MM.1S (cell line): ENCODE measurements around the gene CAPS2.

ENCODE experiments used
- DNase-seq: peaks from one replicate; pipeline ENCODE4 v3.0.0-alpha.2; 2015
- H2AFZ ChIP-seq: fragments of 300-600 bp; sonication (generic); 2 replicates; pipeline ENCODE4 v1.6.0; 2016; ENCODE audit warnings: antibody characterized with exemption, low read length
- H3F3A ChIP-seq: fragments of 300-600 bp; sonication (generic); 2 replicates; pipeline ENCODE4 v1.6.1; 2016; ENCODE audit warnings: mild to moderate bottlenecking, antibody characterized with exemption, low read length, moderate library complexity, mixed read lengths; ENCODE audit not compliant: insufficient read depth
- H3K27ac ChIP-seq: fragments of 300-600 bp; sonication (generic); 2 replicates; pipeline ENCODE4 v1.5.1; 2016; ENCODE audit warnings: mild to moderate bottlenecking, low read length
- H3K27me3 ChIP-seq: fragments of 300-600 bp; sonication (generic); replicated peaks from 2 replicates; pipeline ENCODE4 v1.6.0; 2016; ENCODE audit warnings: low read length; ENCODE audit not compliant: insufficient read depth
- H3K36me3 ChIP-seq: fragments of 300-600 bp; sonication (generic); replicated peaks from 2 replicates; pipeline ENCODE4 v1.6.1; 2016; ENCODE audit warnings: mild to moderate bottlenecking, low read length, mixed read lengths; ENCODE audit not compliant: insufficient read depth
- H3K4me1 ChIP-seq: fragments of 300-600 bp; sonication (generic); 2 replicates; pipeline ENCODE4 v1.6.1; 2016; ENCODE audit warnings: low read length, mixed read lengths
- H3K4me2 ChIP-seq: fragments of 300-600 bp; sonication (generic); 2 replicates; pipeline ENCODE4 v1.6.0; 2016; ENCODE audit warnings: low read depth, low read length
- H3K4me3 ChIP-seq: fragments of 300-600 bp; sonication (generic); 2 replicates; pipeline ENCODE4 v1.5.1; 2016; ENCODE audit warnings: low read length, mixed read lengths
- H3K79me2 ChIP-seq: fragments of 300-600 bp; sonication (generic); 2 replicates; pipeline ENCODE4 v1.6.1; 2016; ENCODE audit warnings: mixed run types, low read length, mixed read lengths
- H3K9ac ChIP-seq: fragments of 300-600 bp; sonication (generic); 2 replicates; pipeline ENCODE4 v1.6.1; 2016; ENCODE audit warnings: low read length, mixed read lengths
- H3K9me2 ChIP-seq: fragments of 300-600 bp; sonication (generic); replicated peaks from 2 replicates; pipeline ENCODE4 v1.6.1; 2016; ENCODE audit warnings: mild to moderate bottlenecking, low read length, mixed read lengths; ENCODE audit not compliant: insufficient read depth
- H3K9me3 ChIP-seq: fragments of 300-600 bp; sonication (generic); replicated peaks from 2 replicates; pipeline ENCODE4 v1.6.1; 2016; ENCODE audit warnings: mild to moderate bottlenecking, low read length, mixed read lengths; ENCODE audit not compliant: insufficient read depth
- H4K20me1 ChIP-seq: fragments of 300-600 bp; sonication (generic); 2 replicates; pipeline ENCODE4 v1.6.1; 2016; ENCODE audit warnings: mild to moderate bottlenecking, low read length, moderate library complexity, mixed read lengths; ENCODE audit not compliant: insufficient read depth
- EZH2 ChIP-seq: fragments of 300-600 bp; sonication (generic); optimal IDR thresholded peaks from 2 replicates; pipeline ENCODE3; 2017; ENCODE audit warnings: low read depth, mild to moderate bottlenecking, antibody characterized with exemption, low read length, mixed read lengths
- EZH2phosphoT487 ChIP-seq: fragments of 300-600 bp; sonication (generic); IDR thresholded peaks from 2 replicates; pipeline ENCODE4 v1.6.1; 2018; ENCODE audit warnings: antibody characterized with exemption, low read length
- TF ChIP-seq, protein P1 (sequence below): fragments of 300-600 bp; sonication (generic); IDR thresholded peaks from 2 replicates; pipeline ENCODE4 v1.5.1; 2016; ENCODE audit warnings: antibody characterized with exemption, low read length, mixed read lengths

Gene CAPS2

GRCh38 chr12:75239987-75240386, 90.1 kb downstream of the CAPS2 start:
- peak; percentile 28 for DNase-seq
- TF ChIP-seq EZH2phosphoT487 (no peak), EZH2 (no peak)
- TF ChIP-seq, protein P1, sequence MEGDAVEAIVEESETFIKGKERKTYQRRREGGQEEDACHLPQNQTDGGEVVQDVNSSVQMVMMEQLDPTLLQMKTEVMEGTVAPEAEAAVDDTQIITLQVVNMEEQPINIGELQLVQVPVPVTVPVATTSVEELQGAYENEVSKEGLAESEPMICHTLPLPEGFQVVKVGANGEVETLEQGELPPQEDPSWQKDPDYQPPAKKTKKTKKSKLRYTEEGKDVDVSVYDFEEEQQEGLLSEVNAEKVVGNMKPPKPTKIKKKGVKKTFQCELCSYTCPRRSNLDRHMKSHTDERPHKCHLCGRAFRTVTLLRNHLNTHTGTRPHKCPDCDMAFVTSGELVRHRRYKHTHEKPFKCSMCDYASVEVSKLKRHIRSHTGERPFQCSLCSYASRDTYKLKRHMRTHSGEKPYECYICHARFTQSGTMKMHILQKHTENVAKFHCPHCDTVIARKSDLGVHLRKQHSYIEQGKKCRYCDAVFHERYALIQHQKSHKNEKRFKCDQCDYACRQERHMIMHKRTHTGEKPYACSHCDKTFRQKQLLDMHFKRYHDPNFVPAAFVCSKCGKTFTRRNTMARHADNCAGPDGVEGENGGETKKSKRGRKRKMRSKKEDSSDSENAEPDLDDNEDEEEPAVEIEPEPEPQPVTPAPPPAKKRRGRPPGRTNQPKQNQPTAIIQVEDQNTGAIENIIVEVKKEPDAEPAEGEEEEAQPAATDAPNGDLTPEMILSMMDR, result no peak
- Histone ChIP-seq H3K9me2 (no peaks in the 10 kb centered on the region), H3F3A (no peaks in the 10 kb centered on the region), H3K36me3 (no peaks in the 10 kb centered on the region), H3K27me3 (no peaks in the 10 kb centered on the region), H3K9me3 (no peaks in the 10 kb centered on the region), H3K79me2 (no peaks in the 10 kb centered on the region), H3K4me3 (no peak overlapping the region), H4K20me1 (no peaks in the 10 kb centered on the region), H3K4me2 (peak overlapping the region; percentile 13; the same call in 1 of the 2 replicates), H3K4me1 (peaks cover 7% of the 10 kb centered on the region), H3K27ac (no peak overlapping the region; the same call in 1 of the 2 replicates), H3K9ac (no peak overlapping the region), H2AFZ (no peak overlapping the region)

GRCh38 chr12:75236206-75236605, 93.9 kb downstream of the CAPS2 start:
- H3F3A ChIP-seq, result no peaks in the 10 kb centered on the region
- no peaks in the 10 kb centered on the region for H3K27me3 ChIP-seq
- no peak overlapping the region for H3K9ac ChIP-seq
- H3K36me3 ChIP-seq, result no peaks in the 10 kb centered on the region
- H3K4me3 ChIP-seq, result no peak overlapping the region
- no peak overlapping the region for H3K27ac ChIP-seq
- no peaks in the 10 kb centered on the region for H4K20me1 ChIP-seq
- H3K9me3 ChIP-seq, result no peaks in the 10 kb centered on the region
- H2AFZ ChIP-seq, result no peak overlapping the region
- peaks cover 7% of the 10 kb centered on the region for H3K4me1 ChIP-seq
- no peak for DNase-seq
- no peaks in the 10 kb centered on the region for H3K9me2 ChIP-seq
- no peak overlapping the region for H3K4me2 ChIP-seq
- H3K79me2 ChIP-seq, result no peaks in the 10 kb centered on the region
- TF ChIP-seq EZH2phosphoT487 (no peak), EZH2 (no peak)
- TF ChIP-seq, protein P1, result no peak

- Histone ChIP-seq H4K20me1 (no peaks in the 10 kb centered on the region), H3K4me2 (no peak overlapping the region), H3K4me1 (no peaks in the 10 kb centered on the region)
Measured at GRCh38 chr12:75227132-75227531, 103.0 kb downstream of the CAPS2 start.

More at GRCh38 chr12:75227132-75227531, 103.0 kb downstream of the CAPS2 start:
- TF ChIP-seq EZH2 (no peak), EZH2phosphoT487 (no peak)
- TF ChIP-seq, protein P1, result no peak
- no peaks in the 10 kb centered on the region; the same call in 1 of the 2 replicates for H3K9me3 ChIP-seq
- H3K27ac ChIP-seq, result no peak overlapping the region
- no peaks in the 10 kb centered on the region for H3F3A ChIP-seq
- no peaks in the 10 kb centered on the region for H3K9me2 ChIP-seq
- no peak overlapping the region for H3K4me3 ChIP-seq
- H3K36me3 ChIP-seq, result no peaks in the 10 kb centered on the region
- DNase-seq, result no peak
- no peak overlapping the region for H2AFZ ChIP-seq
- no peaks in the 10 kb centered on the region for H3K79me2 ChIP-seq
- no peak overlapping the region for H3K9ac ChIP-seq
- H3K27me3 ChIP-seq, result no peaks in the 10 kb centered on the region
